Right ventricle myocardium superior (tissue), 1 donor: Measurements from ENCODE around the gene BICC1. TPM values are rescaled to one million over a fixed set of nuclear protein-coding genes. Genes with fewer than 3 reads are reported as not detected.

Experiments
- ATAC-seq: fragments of 200-7000 bp; cut with Tn5 transposase; one replicate; pipeline ENCODE4 v1.9.1; 2020; ENCODE audit warnings: mild to moderate bottlenecking; ENCODE audit not compliant: poor library complexity
- DNase-seq: peaks from one replicate; pipeline ENCODE4 v3.0.0-alpha.2; 2020
- intact Hi-C: fragments of 100-400 bp; cut with DNase I; formaldehyde crosslinking; loops from one replicate; pipeline ENCODE4 v1.11.2; 2022
- total RNA-seq: library from RNA; stranded (reverse); fragmentation: NEBNext Ultra II Directional; extraction: Animal tissue kit (Norgen Biotek cat#: 25700); gene quantifications from one replicate; pipeline ENCODE4 v1.2.1, GENCODE V29; 2021
- donor health status: DM: no; HTN: yes; CAD: no; lungs with severe emphysema.

Gene BICC1
- total RNA-seq, 1 donor from 2014 or later, result 6.1 TPM

DNA sequence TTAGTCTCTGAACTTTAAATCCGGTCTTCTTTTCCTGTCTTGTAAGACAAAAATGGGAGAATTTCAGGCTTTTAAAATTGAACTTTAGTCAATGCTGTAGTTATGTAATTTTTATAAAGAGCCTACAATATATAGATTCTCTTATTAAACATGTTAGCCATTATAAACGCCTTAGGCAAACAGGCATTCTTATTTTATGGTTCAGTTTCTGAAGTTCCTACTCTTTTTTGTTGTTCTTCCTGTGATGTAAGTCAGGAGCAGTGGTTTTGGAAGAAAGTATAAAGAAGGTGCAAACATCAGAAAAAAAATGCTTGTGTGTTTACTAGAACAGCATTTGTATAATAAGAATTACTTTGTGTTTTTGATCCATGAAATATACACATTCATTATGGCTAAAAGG lies 41.6 kb downstream of the BICC1 start:
- no peak for DNase-seq
- intact Hi-C loops, result no loop called here
- ATAC-seq, result no peak

DNA sequence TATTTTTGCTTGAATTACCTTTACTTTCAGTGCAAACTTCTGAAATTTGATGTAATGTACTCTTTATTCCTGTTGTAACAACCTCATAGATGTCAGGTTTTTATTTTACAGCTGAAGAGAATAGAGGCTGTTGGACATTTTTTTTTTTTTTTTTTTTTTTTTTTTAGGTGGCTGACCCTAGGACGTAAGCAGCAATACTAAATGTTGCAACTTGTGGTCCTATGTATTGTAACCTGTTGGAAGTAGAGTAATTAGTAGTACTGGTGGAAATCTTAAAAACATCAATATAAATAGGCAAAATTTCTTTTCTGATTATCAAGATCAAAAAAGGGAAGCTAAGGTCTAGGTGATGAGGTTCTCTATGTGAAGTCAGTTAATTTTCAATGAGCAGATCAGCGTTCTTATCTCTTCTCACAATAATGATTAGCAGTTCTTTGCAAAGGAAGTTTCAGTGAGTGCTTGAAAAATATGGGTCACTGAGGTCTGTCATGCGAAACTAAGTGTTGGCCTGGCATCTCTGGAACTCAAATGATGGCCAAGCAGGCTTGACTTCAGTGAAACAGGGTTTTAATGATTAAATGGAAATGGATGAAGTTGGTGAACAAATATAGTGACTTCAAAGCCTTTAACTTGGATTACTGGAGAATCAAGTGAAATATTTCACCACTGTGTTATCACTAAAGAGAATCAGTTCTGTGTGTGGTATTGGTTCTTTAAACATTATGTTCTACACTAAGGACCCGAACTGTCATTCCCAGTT lies 42.7 kb downstream of the BICC1 start:
- DNase-seq, result no peak
- no peak for ATAC-seq
- intact Hi-C loops, result no loop called here

- DNase-seq, result no peak
- intact Hi-C loops, result no loop called here
- ATAC-seq, result no peak
Measured at GRCh38 chr10:58555930-58556311, 43.2 kb downstream of the BICC1 start.

DNA sequence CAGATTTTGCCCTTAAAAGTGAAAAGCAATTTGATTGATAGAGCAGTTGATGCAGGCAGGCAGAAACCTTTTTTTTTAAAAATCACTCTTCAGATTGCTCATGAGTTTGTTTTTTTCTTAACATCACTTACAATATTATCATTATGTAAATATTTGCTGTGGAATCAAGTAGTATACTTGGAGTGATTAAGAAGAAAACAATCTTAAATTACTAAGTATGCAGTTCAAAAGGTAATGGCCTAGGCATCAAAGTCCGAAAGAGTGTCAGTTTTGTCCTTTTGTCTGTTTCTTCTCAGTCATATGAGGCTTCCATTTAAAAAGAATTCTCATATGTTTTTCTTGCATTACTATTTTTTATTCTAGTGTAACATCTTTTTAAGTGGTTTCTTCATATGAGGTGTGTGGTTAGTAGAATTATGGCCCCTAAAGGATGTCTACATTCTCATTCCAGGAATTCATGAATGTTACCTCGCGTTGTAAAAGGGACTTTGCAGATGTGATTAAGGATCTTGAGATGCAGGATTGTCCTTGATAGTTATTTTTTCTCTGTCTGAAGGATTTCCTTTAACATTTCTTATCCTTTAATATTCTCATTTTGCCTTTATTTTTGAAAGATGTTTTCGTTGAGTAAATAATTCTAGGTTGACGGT lies 44.0 kb downstream of the BICC1 start:
- DNase-seq (no peak), ATAC-seq (no peak)
- intact Hi-C loops, result no loop called here

GRCh38 chr10:58557714-58558113 lies 45.0 kb downstream of the BICC1 start:
- intact Hi-C loops, result no loop called here
- ATAC-seq, result no peak

GRCh38 chr10:58560068-58560467 lies 47.4 kb downstream of the BICC1 start:
- ATAC-seq (no peak), DNase-seq (no peak)
- intact Hi-C loops, result no loop called here

More at GRCh38 chr10:58557714-58558113, 45.0 kb downstream of the BICC1 start:
- no peak for DNase-seq

DNA sequence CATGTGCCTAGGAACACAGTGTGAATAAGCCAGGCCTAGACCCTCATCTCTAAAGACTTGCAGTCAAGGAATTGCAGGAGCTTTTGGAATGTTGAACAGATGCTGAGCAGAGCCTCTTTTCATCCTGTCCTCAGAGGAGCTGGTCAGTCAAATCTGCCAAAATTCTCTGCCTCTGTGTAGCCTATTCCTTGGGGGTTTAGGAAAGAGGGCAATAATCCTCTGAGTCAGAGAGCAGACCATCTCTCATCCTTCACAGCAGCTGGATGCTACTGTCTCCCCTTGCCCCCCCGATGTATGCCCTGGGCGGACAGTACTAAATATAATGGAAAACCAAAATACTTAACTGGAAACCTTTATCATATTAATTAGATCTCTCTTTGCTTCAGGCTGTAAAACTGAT lies 52.6 kb downstream of the BICC1 start:
- ATAC-seq, result peak; percentile 41

DNA sequence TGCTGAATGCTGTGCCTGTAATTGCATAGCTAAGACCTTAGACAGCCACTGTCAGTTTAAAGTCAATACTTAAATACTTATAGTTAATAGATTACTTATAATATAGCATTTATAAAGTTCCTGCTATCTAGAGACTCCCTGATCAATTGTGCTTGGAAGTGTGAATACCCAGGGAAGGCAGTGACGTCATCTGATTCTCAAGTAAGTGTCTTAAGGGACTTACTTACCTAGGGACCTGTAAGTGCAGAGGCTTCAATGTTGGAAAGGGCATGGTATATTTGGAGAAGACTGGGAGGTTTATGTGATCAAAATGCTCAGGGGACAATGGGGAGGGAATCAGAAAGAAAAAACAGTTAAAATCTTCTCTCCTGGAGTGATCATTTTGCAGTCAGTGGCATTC lies 55.0 kb downstream of the BICC1 start:
- no peak for ATAC-seq
- intact Hi-C loops, result no loop called here

More for the DNA sequence above, 52.6 kb downstream of the BICC1 start:
- intact Hi-C loops, result no loop called here
- no peak for DNase-seq

GRCh38 chr10:58568428-58568935 lies 55.8 kb downstream of the BICC1 start:
- DNase-seq (no peak), ATAC-seq (no peak)
- intact Hi-C loops, result no loop called here

More for the DNA sequence above, 55.0 kb downstream of the BICC1 start:
- DNase-seq, result no peak

GRCh38 chr10:58570307-58570723 lies 57.6 kb downstream of the BICC1 start:
- intact Hi-C loops, result no loop called here
- ATAC-seq (no peak), DNase-seq (no peak)

DNA sequence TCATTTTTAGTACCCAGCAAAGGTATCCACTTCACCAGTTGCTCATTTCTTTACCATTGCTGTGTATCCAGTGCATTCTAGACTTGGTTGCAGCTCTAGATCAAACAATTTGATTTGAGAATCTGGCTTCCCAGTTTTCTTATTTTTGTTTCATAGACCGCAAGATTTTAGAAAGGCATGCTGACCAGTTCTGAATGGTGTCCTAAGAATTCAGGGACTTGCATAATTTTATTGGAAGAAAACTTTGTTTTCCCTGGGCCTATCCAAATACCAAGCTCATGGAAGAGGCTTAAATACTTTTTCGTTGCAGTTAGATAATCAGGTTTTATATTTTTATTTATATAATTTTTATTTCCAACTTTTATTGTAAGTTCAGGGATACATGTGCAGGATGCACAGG lies 58.3 kb downstream of the BICC1 start:
- ATAC-seq (no peak), DNase-seq (no peak)
- intact Hi-C loops, result no loop called here

DNA sequence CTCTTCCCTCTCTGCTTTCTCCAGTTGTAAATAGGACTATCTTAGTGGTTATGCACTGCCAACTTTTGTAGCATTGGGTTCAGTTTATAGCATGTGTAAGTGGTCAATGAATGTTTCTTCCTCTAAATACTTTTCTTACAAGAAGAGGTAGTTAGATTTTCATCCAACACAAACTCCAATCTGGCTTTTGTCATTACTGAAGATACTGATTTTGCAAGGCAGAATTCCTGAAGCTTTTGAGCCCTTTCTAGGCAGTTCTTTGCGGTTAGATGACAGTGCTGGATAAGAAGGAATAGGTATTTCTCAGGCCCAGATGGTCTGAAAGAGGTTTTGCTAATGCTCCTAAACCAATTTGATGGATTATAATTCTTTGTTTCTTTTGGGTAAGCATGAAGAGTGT lies 60.5 kb downstream of the BICC1 start:
- intact Hi-C loops, result no loop called here
- ATAC-seq (no peak), DNase-seq (no peak)

- DNase-seq (no peak), ATAC-seq (no peak)
- intact Hi-C loops, result no loop called here
Measured at GRCh38 chr10:58574058-58574457, 61.4 kb downstream of the BICC1 start.

DNA sequence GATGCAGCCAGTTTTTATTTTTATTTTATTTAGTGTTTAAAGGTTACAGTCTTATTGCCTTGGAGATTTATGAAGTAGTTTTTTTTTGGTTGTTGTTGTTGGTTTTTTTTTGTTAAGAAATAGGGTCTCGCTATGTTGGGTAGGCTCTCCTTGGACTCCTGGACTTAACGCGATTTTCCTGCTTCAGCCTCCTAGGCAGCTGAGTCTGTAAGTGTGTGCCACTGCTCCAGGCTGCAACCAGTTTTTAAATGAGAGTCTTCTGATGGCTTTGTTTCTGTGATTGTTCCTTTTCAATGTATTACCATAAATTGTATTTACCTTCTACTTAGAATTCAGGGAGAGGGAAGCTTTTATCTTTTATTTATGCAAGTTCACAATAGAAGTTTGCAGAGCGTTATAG lies 62.8 kb downstream of the BICC1 start:
- DNase-seq (no peak), ATAC-seq (no peak)
- intact Hi-C loops, result no loop called here

DNA sequence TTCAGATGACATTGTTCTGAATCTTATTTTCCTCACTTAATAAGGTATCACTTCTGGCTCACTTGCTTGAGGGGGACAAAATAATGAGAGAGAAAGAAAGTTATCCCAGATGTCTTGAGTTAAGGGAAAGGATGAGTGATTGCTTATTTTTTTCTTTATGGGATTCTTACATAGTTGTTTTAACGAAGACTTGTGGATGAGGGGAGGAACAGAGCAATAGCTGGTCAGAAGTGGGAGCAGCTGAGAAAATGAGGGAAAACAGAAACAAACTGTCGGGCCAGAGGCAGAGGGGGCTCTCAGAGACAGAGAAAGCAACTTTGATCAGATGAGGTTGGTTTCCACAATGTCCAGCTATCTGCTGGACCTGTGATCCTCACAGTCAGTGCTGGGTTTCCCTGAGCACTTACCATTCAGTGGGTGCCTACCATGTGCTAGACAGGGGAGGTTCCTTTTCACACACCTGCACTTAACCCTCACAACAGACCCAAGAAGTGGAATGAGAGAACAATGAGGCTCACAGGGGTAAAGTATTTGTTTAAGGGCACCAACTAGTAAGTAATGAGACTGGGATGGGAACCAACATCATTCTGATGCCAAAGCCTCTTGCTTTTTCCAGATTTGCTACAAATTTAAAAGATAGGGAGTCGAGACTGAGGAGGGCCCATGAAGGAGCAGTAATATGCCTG lies 64.2 kb downstream of the BICC1 start:
- DNase-seq (no peak), ATAC-seq (no peak)
- intact Hi-C loops, result no loop called here

DNA sequence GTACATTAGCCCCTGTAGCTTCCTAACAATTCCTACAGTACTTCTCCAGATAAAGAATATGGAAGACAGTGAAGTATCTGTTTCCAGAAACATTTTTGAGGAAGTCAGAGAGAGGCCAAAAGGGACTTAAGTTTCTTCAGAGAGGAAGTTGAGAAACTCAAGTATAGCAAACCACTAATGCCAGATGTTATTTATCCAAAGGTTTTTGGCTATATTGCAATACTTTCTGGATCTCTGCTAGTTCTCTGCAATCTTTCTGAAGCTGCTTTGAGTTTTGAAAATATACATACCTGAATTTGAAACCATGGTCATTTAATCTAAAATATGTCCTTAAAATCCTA lies 64.7 kb downstream of the BICC1 start:
- ATAC-seq (peak; percentile 85), DNase-seq (no peak)
- intact Hi-C loops, result no loop called here

DNA sequence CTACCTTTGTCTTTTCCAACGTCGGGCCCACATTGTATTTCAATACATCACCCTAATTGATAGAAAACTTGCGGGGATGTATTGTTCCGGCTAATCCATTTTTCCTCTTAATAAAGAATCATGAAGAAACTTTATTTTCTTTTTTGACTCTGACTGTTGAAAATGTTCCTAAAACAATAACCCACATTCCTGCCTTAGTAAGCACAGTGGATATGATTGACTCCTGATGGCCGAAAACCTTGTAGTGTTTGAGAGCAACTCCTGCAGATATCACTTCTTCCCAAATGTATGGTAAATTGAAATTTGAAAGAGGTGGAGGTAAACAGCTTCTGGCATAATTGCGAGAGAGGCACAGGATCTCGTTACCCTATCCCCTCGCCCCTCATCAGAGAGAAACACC lies 65.7 kb downstream of the BICC1 start:
- intact Hi-C loops, result no loop called here
- DNase-seq, result no peak
- ATAC-seq, result peak; percentile 23

GRCh38 chr10:58579011-58579655 lies 66.5 kb downstream of the BICC1 start:
- intact Hi-C loops, result no loop called here
- ATAC-seq (no peak), DNase-seq (no peak)

- DNase-seq (no peak), ATAC-seq (no peak)
- intact Hi-C loops, result no loop called here
Measured at GRCh38 chr10:58582045-58582444, 69.4 kb downstream of the BICC1 start.
